ENCODE results near the gene CCL15. TPM values are rescaled to one million over a fixed set of nuclear protein-coding genes. Genes with fewer than 3 reads are reported as not detected.
"Not testable (repeated sequence)": the region's sequence is repeated elsewhere in the genome, so short reads cannot be mapped to it uniquely, and the experiment has no call there.

The CCL15 gene
- total RNA-seq, 2 experiments from 2014 or later, result not detected

GRCh38 chr17:36011201-36011600 is 9.8 kb upstream of the CCL15 start:
- Mint-ChIP-seq H3K4me1 (no peaks in the 10 kb centered on the region), H3K27ac (no peak overlapping the region), H3K9me3 (no peaks in the 10 kb centered on the region), H3K4me3 (no peak overlapping the region), H3K27me3 (peaks cover 4% of the 10 kb centered on the region), H3K36me3 (ENCODE audit: low read depth) (no peaks in the 10 kb centered on the region)
- ChIA-PET CTCF (interaction anchor here (1.3 to 1.7 kb wide), 2 partner anchors 62 to 161 kb away, joined by 3 to 4 read pairs; no protein-coding TSS in a partner anchor), POLR2A (no interaction called here)
- no peak for DNase-seq

GRCh38 chr17:36008998-36009665 is 7.8 kb upstream of the CCL15 start:
- H3K9me3 Mint-ChIP-seq, result no peaks in the 10 kb centered on the region
- no peaks in the 10 kb centered on the region for H3K36me3 Mint-ChIP-seq (ENCODE audit: low read depth)
- H3K4me3 Mint-ChIP-seq, result no peak overlapping the region
- DNase-seq, result peak; percentile 23
- ChIA-PET CTCF (interaction anchor here (0.9 to 1.9 kb wide), 3 partner anchors 27 to 161 kb away, joined by 3 to 6 read pairs (median 3); partner anchors contain the start of gene CCL16), POLR2A (no interaction called here)
- peaks cover 1% of the 10 kb centered on the region for H3K27me3 Mint-ChIP-seq
- no peak overlapping the region for H3K27ac Mint-ChIP-seq
- peaks cover 5% of the 10 kb centered on the region for H3K4me1 Mint-ChIP-seq

DNA sequence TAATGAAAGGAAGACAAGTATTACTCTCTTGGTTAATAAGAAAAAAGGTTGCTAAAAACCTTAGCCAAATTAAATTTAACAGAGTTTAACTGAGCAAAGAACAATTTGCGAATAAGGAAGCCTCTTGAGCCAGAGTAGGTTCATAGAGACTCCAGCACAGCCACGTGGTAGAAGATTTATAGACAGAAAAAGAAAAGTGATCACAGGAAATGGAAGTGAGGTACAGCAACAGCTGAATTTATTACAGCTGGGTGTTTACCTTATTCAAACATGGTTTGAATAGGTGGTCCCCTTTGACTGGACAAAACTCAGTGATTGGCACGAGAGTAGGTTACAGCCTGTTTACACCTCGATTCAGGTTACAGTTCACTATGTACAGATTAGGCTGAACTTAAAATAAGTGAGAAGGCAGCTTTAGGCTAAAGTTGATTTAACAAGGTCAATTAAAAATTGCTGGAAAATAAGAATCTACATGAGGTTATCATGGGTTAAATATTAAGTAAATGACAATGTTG is 3.3 kb upstream of the CCL15 start:
- H3K27ac Mint-ChIP-seq, result no peak overlapping the region
- POLR2A ChIA-PET, result interaction anchor here (0.8 kb wide), 1 partner anchor 62 kb away, joined by 3 read pairs; no protein-coding TSS in a partner anchor
- CTCF ChIA-PET, result interaction anchor here (0.9 to 1.7 kb wide), 8 partner anchors 29 to 241 kb away, joined by 3 to 8 read pairs (median 4); no protein-coding TSS in a partner anchor
- H3K4me1 Mint-ChIP-seq, result peaks cover 5% of the 10 kb centered on the region
- no peak overlapping the region for H3K4me3 Mint-ChIP-seq
- DNase-seq, result no peak
- no peaks in the 10 kb centered on the region for H3K36me3 Mint-ChIP-seq (ENCODE audit: low read depth)
- H3K9me3 Mint-ChIP-seq, result no peaks in the 10 kb centered on the region
- H3K27me3 Mint-ChIP-seq, result no peaks in the 10 kb centered on the region

DNA sequence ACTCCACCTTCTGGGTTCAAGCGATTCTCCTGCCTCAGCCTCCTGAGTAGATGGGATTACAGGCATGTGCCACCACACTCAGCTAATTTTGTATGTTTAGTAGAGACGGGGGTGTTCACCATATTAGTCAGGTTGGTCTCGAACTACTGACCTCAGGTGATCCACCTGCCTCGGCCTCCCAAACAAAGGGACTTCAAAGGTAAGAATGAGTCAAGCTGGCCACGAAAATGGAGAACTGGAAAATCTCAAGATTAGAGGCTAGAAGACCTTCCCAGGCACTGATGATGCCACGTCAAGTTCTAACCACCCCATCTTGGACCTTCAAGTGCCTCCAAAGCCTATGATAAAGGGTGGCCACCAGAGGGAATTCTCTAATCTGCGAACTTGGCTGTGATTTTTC is 1.3 kb upstream of the CCL15 start:
- H3K36me3 Mint-ChIP-seq (ENCODE audit: low read depth), result no peaks in the 10 kb centered on the region
- H3K9me3 Mint-ChIP-seq, result no peaks in the 10 kb centered on the region
- no peak overlapping the region for H3K27ac Mint-ChIP-seq
- H3K27me3 Mint-ChIP-seq, result no peaks in the 10 kb centered on the region
- ChIA-PET CTCF (interaction anchor here (1.4 kb wide), 1 partner anchor 26 kb away, joined by 4 read pairs; no protein-coding TSS in a partner anchor), POLR2A (no interaction called here)
- H3K4me1 Mint-ChIP-seq, result peaks cover 5% of the 10 kb centered on the region
- H3K4me3 Mint-ChIP-seq, result no peak overlapping the region
- no peak for DNase-seq

DNA sequence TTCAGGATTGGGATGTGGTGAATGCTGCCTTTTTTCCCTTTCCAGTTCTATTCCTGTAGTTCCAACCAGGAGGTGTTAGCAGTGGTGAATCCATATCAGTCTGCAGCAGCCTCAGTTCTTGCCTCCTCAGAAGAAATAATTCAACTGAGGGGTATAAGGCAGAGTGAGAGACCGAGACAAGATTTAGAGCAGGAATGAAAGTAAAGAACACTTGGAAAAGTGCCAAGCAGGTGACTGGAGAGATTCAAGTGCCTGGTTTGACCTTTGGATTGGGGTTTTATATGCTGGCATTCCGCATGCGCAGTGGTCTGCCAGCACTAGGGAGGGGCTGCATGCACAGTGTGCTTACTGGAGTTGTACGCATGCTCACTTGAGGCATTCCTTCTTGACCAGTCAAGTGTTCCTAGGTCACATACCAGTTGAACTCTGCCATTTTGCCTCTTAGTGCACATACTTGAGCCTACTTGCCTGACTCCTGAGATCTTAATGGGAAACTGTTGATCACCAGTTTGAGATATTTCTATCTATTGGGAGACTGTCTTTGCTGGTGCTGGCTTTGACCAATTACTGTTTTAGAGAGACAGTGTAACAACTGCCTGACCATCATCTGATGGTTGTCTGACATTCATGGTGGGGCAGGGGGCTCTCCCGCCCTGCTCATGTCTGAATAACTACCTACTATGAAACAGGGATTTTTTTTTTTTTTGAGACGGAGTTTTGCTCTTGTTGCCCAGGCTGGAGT is 680 bp upstream of the CCL15 start:
- H3K4me1 Mint-ChIP-seq, result peaks cover 5% of the 10 kb centered on the region
- H3K36me3 Mint-ChIP-seq (ENCODE audit: low read depth), result no peaks in the 10 kb centered on the region
- H3K27me3 Mint-ChIP-seq, result no peaks in the 10 kb centered on the region
- no peak overlapping the region for H3K27ac Mint-ChIP-seq
- no peak overlapping the region for H3K4me3 Mint-ChIP-seq
- DNase-seq, result no peak
- CTCF ChIA-PET, result interaction anchor here (1.1 kb wide), 1 partner anchor 33 kb away, joined by 3 read pairs; no protein-coding TSS in a partner anchor
- POLR2A ChIA-PET, result no interaction called here
- H3K9me3 Mint-ChIP-seq, result no peaks in the 10 kb centered on the region

DNA sequence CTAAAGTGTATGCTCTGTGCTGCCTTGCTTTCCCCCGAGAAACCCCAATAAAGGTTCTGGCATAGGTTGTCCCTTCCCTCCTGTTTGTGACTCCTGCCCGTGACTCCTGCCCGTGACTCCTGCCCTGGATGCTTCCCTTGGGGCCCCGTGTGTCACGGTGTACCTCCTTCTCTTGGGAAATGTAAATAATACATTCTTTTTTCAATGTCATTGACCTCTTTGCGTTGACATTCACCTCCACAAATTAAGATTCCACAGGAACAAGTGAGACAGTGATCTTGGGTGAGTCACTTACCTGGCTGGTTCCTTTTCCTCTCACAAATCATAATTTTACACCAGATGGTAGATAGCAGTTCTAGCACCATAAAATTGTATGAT is 632 bp downstream of the CCL15 start:
- Mint-ChIP-seq H3K27me3 (peaks cover 7% of the 10 kb centered on the region), H3K4me3 (no peak overlapping the region), H3K27ac (no peak overlapping the region), H3K36me3 (ENCODE audit: low read depth) (no peaks in the 10 kb centered on the region), H3K4me1 (peaks cover 5% of the 10 kb centered on the region), H3K9me3 (no peaks in the 10 kb centered on the region)
- ChIA-PET POLR2A (no interaction called here), CTCF (interaction anchor here (1.0 kb wide), 1 partner anchor 150 kb away, joined by 3 read pairs; no protein-coding TSS in a partner anchor)
- no peak for DNase-seq

DNA sequence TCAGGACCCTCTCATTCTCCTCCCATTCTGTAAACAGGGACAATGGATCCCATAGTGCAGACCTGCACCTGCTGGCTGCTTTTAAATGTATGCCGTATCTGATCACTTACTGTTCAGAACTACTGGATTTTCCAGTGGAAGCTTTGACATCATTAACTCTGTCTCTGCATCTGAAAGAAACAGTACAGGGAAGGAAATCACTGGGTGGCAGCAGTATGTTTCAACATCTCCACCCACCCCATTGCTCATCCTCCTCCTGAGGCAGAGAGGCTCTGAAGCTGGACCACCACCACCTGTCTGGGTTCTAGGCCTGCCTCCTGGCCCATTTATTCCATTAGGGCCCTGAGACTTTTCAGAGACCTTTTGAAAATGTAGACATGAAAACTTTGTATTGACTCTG is 2.6 kb downstream of the CCL15 start:
- H3K4me3 Mint-ChIP-seq, result no peak overlapping the region
- POLR2A ChIA-PET, result no interaction called here

GRCh38 chr17:35998018-35998545 is 3.3 kb downstream of the CCL15 start:
- Mint-ChIP-seq H3K27me3 (peaks cover 18% of the 10 kb centered on the region), H3K27ac (no peak overlapping the region), H3K4me1 (no peaks in the 10 kb centered on the region), H3K36me3 (ENCODE audit: low read depth) (no peaks in the 10 kb centered on the region), H3K9me3 (no peaks in the 10 kb centered on the region), H3K4me3 (no peak overlapping the region)
- CTCF ChIA-PET, result no interaction called here
- POLR2A ChIA-PET, result no interaction called here
- DNase-seq, result no peak

More for the DNA sequence above, 2.6 kb downstream of the CCL15 start:
- Mint-ChIP-seq H3K36me3 (ENCODE audit: low read depth) (no peaks in the 10 kb centered on the region), H3K4me1 (no peaks in the 10 kb centered on the region), H3K9me3 (no peaks in the 10 kb centered on the region), H3K27me3 (peaks cover 18% of the 10 kb centered on the region), H3K27ac (no peak overlapping the region)
- CTCF ChIA-PET, result no interaction called here
- no peak for DNase-seq

GRCh38 chr17:35995346-35995745 is 6.0 kb downstream of the CCL15 start:
- H3K4me3 Mint-ChIP-seq; DNase-seq; H3K36me3 Mint-ChIP-seq (ENCODE audit: low read depth); H3K27ac Mint-ChIP-seq; POLR2A ChIA-PET; H3K9me3 Mint-ChIP-seq; H3K4me1 Mint-ChIP-seq; CTCF ChIA-PET: not testable (repeated sequence)
- H3K27me3 Mint-ChIP-seq, result peaks cover 21% of the 10 kb centered on the region

DNA sequence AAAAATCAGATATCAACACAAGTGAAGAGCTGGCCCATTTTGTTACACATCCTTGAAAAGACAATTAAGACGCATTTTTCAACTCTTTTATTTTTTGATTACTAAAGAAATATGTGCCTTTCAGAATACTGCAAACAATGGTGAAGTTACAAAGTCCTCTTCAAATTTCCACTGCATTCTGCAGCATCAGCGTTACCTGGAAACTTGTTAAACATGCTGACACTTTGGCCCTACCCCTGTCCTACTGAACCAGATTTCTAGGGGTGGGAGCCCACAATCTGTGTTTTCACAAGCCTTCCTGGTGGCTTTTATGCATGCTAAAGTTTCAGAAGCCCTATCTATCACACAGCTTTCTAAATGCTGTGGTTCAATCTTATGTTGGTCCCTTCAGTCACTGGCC is 10.3 kb downstream of the CCL15 start:
- ChIA-PET POLR2A (no interaction called here), CTCF (no interaction called here)
- Mint-ChIP-seq H3K4me1 (no peaks in the 10 kb centered on the region), H3K36me3 (ENCODE audit: low read depth) (no peaks in the 10 kb centered on the region), H3K27ac (no peak overlapping the region), H3K4me3 (no peak overlapping the region), H3K27me3 (peaks cover 16% of the 10 kb centered on the region), H3K9me3 (no peaks in the 10 kb centered on the region)
- DNase-seq, result no peak

DNA sequence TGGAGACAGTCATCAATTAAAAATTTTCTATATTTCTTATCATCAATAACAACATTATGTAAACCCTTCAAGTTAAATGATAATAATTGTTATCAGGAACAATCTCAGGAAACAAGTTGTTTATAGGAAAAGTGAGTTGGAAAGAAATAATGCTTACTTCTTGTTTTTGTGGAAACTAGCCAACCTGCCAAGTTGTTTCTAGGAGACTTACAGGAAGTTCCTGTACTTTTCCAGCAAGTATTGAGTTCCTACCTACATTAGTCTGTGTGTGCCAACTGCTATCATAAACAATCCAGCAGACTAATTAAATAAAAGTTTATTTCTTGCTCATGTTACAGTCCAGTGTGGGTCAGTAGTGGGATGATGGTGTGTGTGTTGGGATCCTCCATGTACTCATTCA is 13.2 kb downstream of the CCL15 start:
- H3K36me3 Mint-ChIP-seq (ENCODE audit: low read depth), result no peaks in the 10 kb centered on the region
- DNase-seq, result no peak
- H3K9me3 Mint-ChIP-seq, result no peaks in the 10 kb centered on the region
- ChIA-PET POLR2A (no interaction called here), CTCF (no interaction called here)
- no peak overlapping the region for H3K4me3 Mint-ChIP-seq
- H3K4me1 Mint-ChIP-seq, result no peaks in the 10 kb centered on the region
- H3K27ac Mint-ChIP-seq, result no peak overlapping the region
- peaks cover 3% of the 10 kb centered on the region for H3K27me3 Mint-ChIP-seq

GRCh38 chr17:35986643-35987042 is 14.7 kb downstream of the CCL15 start, which contains the start of gene CCL14:
CCL14 (minus strand) TSS chr17:35986729; CDS start chr17:35986649, 80 bp downstream.
- H3K36me3 Mint-ChIP-seq (ENCODE audit: low read depth), result no peaks in the 10 kb centered on the region
- CTCF ChIA-PET, result no interaction called here
- H3K4me3 Mint-ChIP-seq, result no peak within 1 kb of the TSS
- POLR2A ChIA-PET, result no interaction called here
- DNase-seq, result no peak
- H3K27ac Mint-ChIP-seq, result no peak within 1 kb of the TSS
- H3K4me1 Mint-ChIP-seq, result no peaks in the 10 kb centered on the region
- H3K9me3 Mint-ChIP-seq, result no peaks in the 10 kb centered on the region
- no peaks in the 10 kb centered on the region for H3K27me3 Mint-ChIP-seq

DNA sequence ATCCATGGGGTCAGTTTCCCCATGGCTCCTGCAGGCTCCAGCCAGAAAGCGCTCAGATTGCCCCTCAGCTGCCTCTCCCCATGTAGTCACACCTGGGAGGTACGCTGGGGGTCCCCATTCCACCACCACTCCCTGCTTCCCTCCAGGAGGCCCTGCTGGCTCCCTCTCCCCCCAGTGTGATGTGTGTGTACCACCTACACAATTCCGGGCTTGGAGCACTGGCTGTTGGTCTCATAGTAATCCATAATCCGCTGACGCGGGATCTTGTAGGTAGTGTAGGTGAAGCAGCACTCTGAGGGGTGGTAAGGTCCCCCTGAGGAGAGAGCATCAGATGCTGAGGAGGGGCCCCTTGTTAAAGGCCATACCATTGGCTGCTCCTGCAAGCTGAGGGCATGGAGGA is 17.2 kb downstream of the CCL15 start:
- H3K9me3 Mint-ChIP-seq, result no peaks in the 10 kb centered on the region
- no peaks in the 10 kb centered on the region for H3K27me3 Mint-ChIP-seq
- ChIA-PET POLR2A (no interaction called here), CTCF (interaction anchor here (1.0 kb wide), 1 partner anchor 15 kb away, joined by 5 read pairs; no protein-coding TSS in a partner anchor)
- no peak overlapping the region for H3K27ac Mint-ChIP-seq
- H3K4me3 Mint-ChIP-seq, result no peak overlapping the region
- H3K36me3 Mint-ChIP-seq (ENCODE audit: low read depth), result no peaks in the 10 kb centered on the region
- DNase-seq, result no peak
- H3K4me1 Mint-ChIP-seq, result no peaks in the 10 kb centered on the region

Measured in activated CD4-positive, alpha-beta memory T cell treated with anti-CD3 and anti-CD28 coated beads, Interleukin-2, amount 10 ng/mL, durations not matched to agents 7 days and 5 days (primary cell).